HG03575 (cell line): ENCODE data around the gene TTC33.

Experiments
- ATAC-seq: cut with Tn5 transposase; IDR thresholded peaks from one replicate; pipeline ENCODE4 v1.9.1; 2021; ENCODE audit not compliant: unreplicated experiment, insufficient number of reproducible peaks, low FRiP score; ENCODE audit errors: extremely low read depth

Gene TTC33

GRCh38 chr5:40685976-40686486 lies 69.7 kb downstream of the TTC33 start:
- ATAC-seq: no peak

GRCh38 chr5:40685193-40685592 lies 70.6 kb downstream of the TTC33 start:
- ATAC-seq: no peak

GRCh38 chr5:40683305-40683704 lies 72.5 kb downstream of the TTC33 start:
- no peak for ATAC-seq

- no peak for ATAC-seq
Measured at GRCh38 chr5:40682154-40683017, 73.4 kb downstream of the TTC33 start.

GRCh38 chr5:40681363-40682153 lies 74.2 kb downstream of the TTC33 start:
- no peak for ATAC-seq

- no peak for ATAC-seq
Measured at GRCh38 chr5:40680741-40681362, 74.9 kb downstream of the TTC33 start.

GRCh38 chr5:40679913-40680681 lies 75.7 kb downstream of the TTC33 start, which contains the start of gene PTGER4:
PTGER4 (plus strand) TSS chr5:40679915; CDS start chr5:40680994, 1,079 bp downstream.
- peak; percentile 15 for ATAC-seq

- peak; percentile 29 for ATAC-seq
Measured at GRCh38 chr5:40679148-40679912, 76.4 kb downstream of the TTC33 start.

- no peak for ATAC-seq
Measured at GRCh38 chr5:40678460-40679147, 77.2 kb downstream of the TTC33 start.

GRCh38 chr5:40678026-40678425 lies 77.7 kb downstream of the TTC33 start:
- no peak for ATAC-seq

GRCh38 chr5:40677456-40677855 lies 78.3 kb downstream of the TTC33 start:
- no peak for ATAC-seq

GRCh38 chr5:40676613-40677343 lies 79.0 kb downstream of the TTC33 start:
- no peak for ATAC-seq

- no peak for ATAC-seq
Measured at GRCh38 chr5:40675396-40676133, 80.2 kb downstream of the TTC33 start.

- no peak for ATAC-seq
Measured at GRCh38 chr5:40674661-40675235, 81.0 kb downstream of the TTC33 start.

GRCh38 chr5:40672425-40672824 lies 83.3 kb downstream of the TTC33 start:
- no peak for ATAC-seq
